Measurements from ENCODE around the gene UBASH3A.

The UBASH3A gene

GRCh38 chr21:42453986-42454570 is 50.4 kb downstream of the UBASH3A start:
- Histone ChIP-seq H3K36me3 (no peaks in the 10 kb centered on the region), H3K9ac (peak overlapping the region in 7 of 11 experiments; percentile 1 to 66 (median 55); a peak in 10 of 22 replicates), H3K4me3 (no peak overlapping the region), H3K27ac (peak overlapping the region in 7 of 11 experiments; percentile 35 to 82 (median 70); a peak in 12 of 22 replicates), H3K27me3 (peaks cover 0 to 2% (median 0%) of the 10 kb centered on the region in 11 experiments; a peak in 1 of 22 replicates), H3K4me2 (peak overlapping the region; percentile 39 to 95 (median 86)), H4K20me1 (no peaks in the 10 kb centered on the region), H3K4me1 (peaks cover 38 to 78% (median 66%) of the 10 kb centered on the region in 10 experiments), H3K9me3 (replicated peaks in 1 of 11) (peaks cover 0 to 9% (median 0%) of the 10 kb centered on the region in 11 experiments; a peak in 4 of 22 replicates)
- no peak for TF ChIP-seq Cebpa-rat (IDR thresholded peaks at IDR 0.05)

GRCh38 chr21:42454786-42455185 is 51.1 kb downstream of the UBASH3A start:
- Histone ChIP-seq H4K20me1 (no peaks in the 10 kb centered on the region; a peak in 1 of 22 replicates), H3K4me3 (no peak overlapping the region)

GRCh38 chr21:42455196-42455595 is 51.5 kb downstream of the UBASH3A start:
- TF ChIP-seq Cebpa-rat (IDR thresholded peaks at IDR 0.05), result peak in 5 of 11 experiments; percentile 51 to 94 (median 90); a peak in 10 of 22 replicates
- H3K36me3 ChIP-seq, result no peaks in the 10 kb centered on the region
- H3K9ac ChIP-seq, result peak overlapping the region in 4 of 11 experiments; percentile 36 to 66 (median 58); a peak in 6 of 22 replicates
- H3K4me3 ChIP-seq, result no peak overlapping the region
- peaks cover 0 to 2% (median 0%) of the 10 kb centered on the region in 11 experiments; a peak in 2 of 22 replicates for H3K27me3 ChIP-seq
- no peaks in the 10 kb centered on the region; a peak in 1 of 22 replicates for H4K20me1 ChIP-seq
- peaks cover 39 to 75% (median 65%) of the 10 kb centered on the region in 10 experiments for H3K4me1 ChIP-seq
- peak overlapping the region; percentile 13 to 95 (median 86); a peak in 19 of 22 replicates for H3K4me2 ChIP-seq
- peak overlapping the region in 7 of 11 experiments; percentile 8 to 82 (median 70); a peak in 11 of 22 replicates for H3K27ac ChIP-seq
- H3K9me3 ChIP-seq (replicated peaks in 1 of 11), result peaks cover 0 to 9% (median 0%) of the 10 kb centered on the region in 11 experiments; a peak in 4 of 22 replicates

More at GRCh38 chr21:42454786-42455185, 51.1 kb downstream of the UBASH3A start:
- Histone ChIP-seq H3K36me3 (no peaks in the 10 kb centered on the region), H3K4me2 (peak overlapping the region; percentile 13 to 95 (median 86); a peak in 18 of 22 replicates), H3K9ac (peak overlapping the region in 4 of 11 experiments; percentile 36 to 66 (median 58); a peak in 6 of 22 replicates), H3K9me3 (replicated peaks in 1 of 11) (peaks cover 0 to 9% (median 0%) of the 10 kb centered on the region in 11 experiments; a peak in 4 of 22 replicates), H3K4me1 (peaks cover 38 to 75% (median 63%) of the 10 kb centered on the region in 10 experiments), H3K27ac (peak overlapping the region in 6 of 11 experiments; percentile 22 to 82 (median 74); a peak in 11 of 22 replicates), H3K27me3 (peaks cover 0 to 2% (median 0%) of the 10 kb centered on the region in 11 experiments; a peak in 1 of 22 replicates)
- TF ChIP-seq Cebpa-rat (IDR thresholded peaks at IDR 0.05), result no peak

- Histone ChIP-seq H3K9me3 (replicated peaks in 1 of 11) (peaks cover 0 to 9% (median 0%) of the 10 kb centered on the region in 11 experiments; a peak in 4 of 22 replicates), H3K4me1 (peaks cover 40 to 75% (median 65%) of the 10 kb centered on the region in 10 experiments), H3K4me3 (no peak overlapping the region), H3K36me3 (no peaks in the 10 kb centered on the region), H4K20me1 (no peaks in the 10 kb centered on the region; a peak in 1 of 22 replicates), H3K4me2 (peak overlapping the region; percentile 32 to 95 (median 86)), H3K9ac (peak overlapping the region in 5 of 11 experiments; percentile 14 to 56 (median 52); a peak in 4 of 22 replicates), H3K27ac (peak overlapping the region in 7 of 11 experiments; percentile 8 to 82 (median 70); a peak in 9 of 22 replicates), H3K27me3 (peaks cover 0 to 7% (median 0%) of the 10 kb centered on the region in 11 experiments; a peak in 2 of 22 replicates)
- TF ChIP-seq Cebpa-rat (IDR thresholded peaks at IDR 0.05), result no peak
Observed at GRCh38 chr21:42455754-42456440, 52.2 kb downstream of the UBASH3A start.

GRCh38 chr21:42456457-42456856 is 52.8 kb downstream of the UBASH3A start:
- Histone ChIP-seq H3K4me1 (peaks cover 41 to 75% (median 69%) of the 10 kb centered on the region in 10 experiments), H3K36me3 (no peaks in the 10 kb centered on the region), H3K27me3 (peaks cover 0 to 10% (median 0%) of the 10 kb centered on the region in 11 experiments; a peak in 2 of 22 replicates), H3K9ac (no peak overlapping the region), H4K20me1 (no peaks in the 10 kb centered on the region; a peak in 1 of 22 replicates), H3K9me3 (replicated peaks in 1 of 11) (peaks cover 0 to 9% (median 0%) of the 10 kb centered on the region in 11 experiments; a peak in 4 of 22 replicates), H3K4me2 (peak overlapping the region in 9 of 11 experiments; percentile 5 to 40 (median 21); a peak in 11 of 22 replicates), H3K27ac (peak overlapping the region in 2 of 11 experiments; percentile 29 to 40; a peak in 2 of 22 replicates), H3K4me3 (no peak overlapping the region)
- TF ChIP-seq Cebpa-rat (IDR thresholded peaks at IDR 0.05), result no peak

- Histone ChIP-seq H3K4me3 (no peak overlapping the region), H3K4me1 (peaks cover 43 to 75% (median 67%) of the 10 kb centered on the region in 10 experiments), H4K20me1 (no peaks in the 10 kb centered on the region; a peak in 1 of 22 replicates), H3K9ac (no peak overlapping the region), H3K9me3 (replicated peaks in 1 of 11) (peaks cover 0 to 9% (median 0%) of the 10 kb centered on the region in 11 experiments; a peak in 4 of 22 replicates), H3K27ac (no peak overlapping the region), H3K27me3 (peaks cover 0 to 10% (median 0%) of the 10 kb centered on the region in 11 experiments; a peak in 2 of 22 replicates), H3K4me2 (no peak overlapping the region), H3K36me3 (no peaks in the 10 kb centered on the region)
- TF ChIP-seq Cebpa-rat (IDR thresholded peaks at IDR 0.05), result no peak
Observed at GRCh38 chr21:42459082-42459460, 55.4 kb downstream of the UBASH3A start.

GRCh38 chr21:42459546-42460215 is 56.0 kb downstream of the UBASH3A start:
- Histone ChIP-seq H3K4me2 (peak overlapping the region in 8 of 11 experiments; percentile 63 to 91 (median 80); a peak in 16 of 22 replicates), H3K9ac (no peak overlapping the region), H4K20me1 (peaks cover 0 to 6% (median 0%) of the 10 kb centered on the region in 11 experiments; a peak in 1 of 22 replicates), H3K27me3 (peaks cover 0 to 15% (median 0%) of the 10 kb centered on the region in 11 experiments; a peak in 2 of 22 replicates), H3K4me1 (peaks cover 49 to 75% (median 67%) of the 10 kb centered on the region in 10 experiments), H3K36me3 (no peaks in the 10 kb centered on the region), H3K9me3 (replicated peaks in 1 of 11) (peaks cover 0 to 9% (median 0%) of the 10 kb centered on the region in 11 experiments; a peak in 4 of 22 replicates), H3K4me3 (no peak overlapping the region), H3K27ac (peak overlapping the region in 1 of 11 experiments; percentile 65; a peak in 1 of 22 replicates)
- TF ChIP-seq Cebpa-rat (IDR thresholded peaks at IDR 0.05), result no peak
